NCI-H2196 (cell line): ENCODE data around the gene PDZD7.

Experiments used
- DNase-seq: peaks from one replicate; lab custom pipeline; 2025; ENCODE audit not compliant: unreplicated experiment; lab: John Stamatoyannopoulos, UW

The PDZD7 gene

DNA sequence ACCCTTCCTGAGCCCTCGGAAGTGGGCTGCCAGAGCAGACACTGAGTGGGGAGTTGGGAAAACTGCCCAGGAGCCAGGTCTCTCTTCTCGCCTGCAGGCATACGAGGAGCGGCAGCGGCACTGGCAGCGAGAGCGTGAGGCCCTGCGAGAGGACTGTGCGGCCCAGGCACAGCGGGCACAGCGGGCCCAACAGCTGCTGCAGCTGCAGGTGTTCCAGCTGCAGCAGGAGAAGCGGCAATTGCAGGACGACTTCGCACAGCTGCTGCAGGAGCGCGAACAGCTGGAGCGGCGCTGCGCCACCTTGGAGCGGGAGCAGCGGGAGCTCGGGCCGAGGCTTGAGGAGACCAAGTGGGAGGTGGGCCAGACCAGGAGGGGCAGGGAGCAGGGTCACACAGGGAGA, 25.6 kb downstream of the PDZD7 start:
- no peak for DNase-seq

- DNase-seq: no peak
These were observed 27.2 kb downstream of the PDZD7 start for GRCh38 chr10:101003639-101004206.

DNA sequence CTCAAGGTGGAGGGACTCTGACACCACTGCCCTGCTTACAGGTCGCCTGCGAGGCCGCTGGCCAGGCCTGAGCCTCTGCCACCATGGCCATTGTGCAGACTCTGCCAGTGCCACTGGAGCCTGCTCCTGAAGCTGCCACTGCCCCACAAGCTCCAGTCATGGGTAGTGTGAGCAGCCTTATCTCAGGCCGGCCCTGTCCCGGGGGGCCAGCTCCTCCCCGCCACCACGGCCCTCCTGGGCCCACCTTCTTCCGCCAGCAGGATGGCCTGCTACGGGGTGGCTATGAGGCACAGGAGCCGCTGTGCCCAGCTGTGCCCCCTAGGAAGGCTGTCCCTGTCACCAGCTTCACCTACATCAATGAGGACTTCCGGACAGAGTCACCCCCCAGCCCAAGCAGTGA, 28.5 kb downstream of the PDZD7 start:
- no peak for DNase-seq

DNA sequence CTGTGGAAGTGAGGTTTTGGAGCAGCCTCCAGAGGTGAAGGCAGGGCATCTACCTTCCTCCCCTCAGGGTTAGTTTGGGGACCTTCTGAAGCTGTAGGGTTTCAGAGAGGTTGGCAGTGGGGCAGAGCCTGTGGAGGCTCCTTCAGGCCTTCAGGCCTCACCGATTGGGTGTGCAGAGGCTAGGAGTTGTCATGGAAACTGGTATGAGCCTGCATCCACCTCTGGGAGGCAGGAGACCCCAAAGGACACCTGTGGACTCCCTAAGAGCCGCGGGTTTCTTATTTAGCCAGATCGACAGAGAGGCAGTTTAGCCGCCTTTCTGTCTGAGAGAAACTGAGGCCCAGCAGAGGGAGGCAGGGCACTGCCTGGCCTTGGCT, 29.3 kb downstream of the PDZD7 start:
- no peak for DNase-seq

DNA sequence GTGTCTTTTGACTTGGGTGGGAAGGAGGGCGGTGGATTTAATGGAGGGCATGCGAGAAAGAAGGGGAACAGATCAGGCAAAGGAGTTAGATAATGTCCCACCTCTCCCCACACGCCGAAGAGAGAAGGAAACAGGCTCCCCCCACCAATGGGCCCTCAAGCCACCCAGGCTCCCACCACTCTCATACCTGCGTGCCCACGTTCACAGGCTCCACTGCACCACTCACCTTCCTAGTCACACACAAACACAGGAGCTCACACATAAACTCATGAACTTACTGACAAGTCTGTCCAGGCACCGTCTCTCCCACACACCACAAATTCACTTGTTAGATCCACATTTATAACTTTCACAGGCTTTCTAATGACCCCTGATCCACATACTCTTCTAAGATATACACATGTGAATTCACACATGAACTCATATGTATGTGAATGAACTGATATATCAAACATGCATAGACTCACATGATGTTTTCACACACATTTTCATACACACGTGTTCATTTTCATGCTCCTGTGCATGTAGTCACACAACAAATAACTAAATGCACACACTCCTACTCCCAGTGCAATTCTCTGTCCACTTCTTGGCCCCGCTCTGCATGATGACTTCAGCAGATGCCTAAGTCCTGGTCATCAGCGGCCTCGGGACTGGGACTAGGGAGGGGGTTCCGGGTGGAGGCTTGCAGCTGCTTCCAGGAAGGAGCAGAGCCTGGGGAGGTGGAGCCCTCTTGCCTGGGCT, 29.8 kb downstream of the PDZD7 start:
- no peak for DNase-seq

- DNase-seq: no peak
These were observed 30.6 kb downstream of the PDZD7 start for GRCh38 chr10:101000127-101000914.

DNA sequence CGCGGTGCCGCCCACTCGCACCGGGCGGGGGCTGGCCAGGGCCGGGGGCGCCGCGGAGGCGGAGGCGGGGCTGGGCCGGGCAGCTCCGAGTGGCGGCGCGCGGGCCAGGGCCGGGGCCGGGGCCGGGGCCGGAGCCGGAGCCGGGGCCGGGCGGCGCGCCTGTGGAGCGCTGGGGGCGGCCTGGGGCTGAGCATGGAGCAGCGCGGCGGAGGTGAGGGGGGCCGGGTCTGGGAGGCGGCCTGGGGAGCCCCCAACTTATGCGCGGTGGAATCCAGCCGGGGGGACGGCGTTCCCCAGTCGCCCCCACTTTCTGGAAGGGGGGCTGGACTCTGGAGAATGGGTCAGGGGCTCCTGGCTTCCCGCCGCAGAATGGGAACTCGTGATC, 31.2 kb downstream of the PDZD7 start, which contains the start of gene LZTS2:
Gene LZTS2, plus strand, starts transcription at position 67 of the 385 bp plus-strand sequence. CDS start 2,731 bp downstream, outside the sequence.
- DNase-seq: no peak

DNA sequence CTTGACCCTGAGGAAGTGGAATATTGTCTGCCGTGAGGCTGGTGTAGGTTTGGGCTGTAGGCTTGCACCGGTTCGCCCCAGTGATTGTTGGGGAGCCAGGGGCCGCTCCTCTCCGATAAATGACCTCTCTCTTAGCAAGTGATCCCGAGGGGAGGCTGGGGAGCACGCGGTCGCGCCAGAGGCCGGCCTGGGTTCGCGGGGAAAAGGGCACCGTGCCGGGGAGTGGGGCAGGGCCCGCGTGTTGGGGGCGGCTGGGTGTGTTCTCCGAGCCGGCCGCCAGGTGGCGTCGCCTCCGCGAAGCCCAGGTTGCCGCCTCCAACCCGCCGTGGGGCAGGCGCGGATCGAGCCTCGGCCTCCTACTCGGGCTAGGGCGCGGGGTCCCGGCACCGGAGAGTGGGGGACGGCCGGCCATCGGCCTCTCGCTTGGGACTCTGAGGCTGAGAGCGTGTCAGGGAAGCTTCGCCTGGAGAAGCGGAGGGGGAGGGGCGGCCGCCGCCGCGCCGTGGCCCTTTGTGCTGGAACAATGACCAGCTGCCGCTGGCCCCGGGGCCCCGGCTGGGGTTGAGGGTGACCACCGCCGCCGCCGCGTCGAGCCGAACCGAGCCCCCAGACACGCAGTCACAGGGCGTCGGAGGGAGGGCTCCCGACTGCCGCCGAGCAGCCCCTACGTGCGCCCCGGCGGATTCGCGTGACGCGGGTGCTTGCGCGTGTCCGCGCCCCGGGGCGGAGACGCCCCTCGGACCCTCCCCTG, 31.8 kb downstream of the PDZD7 start:
- peak; percentile 59 for DNase-seq

- DNase-seq: peak; percentile 79
These were observed 32.5 kb downstream of the PDZD7 start for GRCh38 chr10:100998183-100998990.

GRCh38 chr10:100997360-100998182, 33.4 kb downstream of the PDZD7 start:
- DNase-seq: peak; percentile 76

DNA sequence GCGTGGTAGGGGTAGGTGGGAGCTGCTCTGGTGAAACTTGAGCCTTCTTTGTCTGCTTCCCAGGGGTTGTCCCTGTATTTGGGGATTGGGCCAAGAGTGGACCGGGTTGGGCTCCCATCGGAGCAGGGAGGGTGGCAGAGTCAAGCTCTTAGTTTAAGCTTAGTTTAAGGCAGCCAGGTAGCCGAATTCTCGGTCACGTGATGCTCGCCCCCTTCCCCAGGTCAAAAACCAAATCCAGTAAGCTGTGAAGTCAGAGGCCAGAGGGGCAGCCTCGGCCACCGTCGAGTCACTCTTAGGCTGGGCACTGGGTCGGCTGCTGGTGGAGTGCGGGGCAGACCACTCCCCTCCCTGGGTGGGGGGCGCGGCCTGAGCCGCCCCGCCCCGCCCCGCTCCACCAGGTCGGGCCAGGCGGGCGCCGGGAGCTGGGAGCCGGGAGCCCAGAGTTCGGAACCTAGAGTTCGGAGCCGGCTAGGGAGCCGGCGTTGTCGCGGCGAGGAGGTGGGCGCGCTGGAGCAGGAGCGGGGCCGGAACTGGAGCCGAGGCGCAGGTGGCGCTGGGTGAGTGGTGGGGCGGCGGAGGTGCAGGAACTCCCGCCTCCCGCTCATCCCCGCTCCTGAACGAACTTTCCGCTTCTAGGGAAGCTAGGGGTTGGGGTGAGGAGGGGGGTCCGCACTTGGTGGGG, 34.1 kb downstream of the PDZD7 start:
- peak; percentile 21 for DNase-seq

DNA sequence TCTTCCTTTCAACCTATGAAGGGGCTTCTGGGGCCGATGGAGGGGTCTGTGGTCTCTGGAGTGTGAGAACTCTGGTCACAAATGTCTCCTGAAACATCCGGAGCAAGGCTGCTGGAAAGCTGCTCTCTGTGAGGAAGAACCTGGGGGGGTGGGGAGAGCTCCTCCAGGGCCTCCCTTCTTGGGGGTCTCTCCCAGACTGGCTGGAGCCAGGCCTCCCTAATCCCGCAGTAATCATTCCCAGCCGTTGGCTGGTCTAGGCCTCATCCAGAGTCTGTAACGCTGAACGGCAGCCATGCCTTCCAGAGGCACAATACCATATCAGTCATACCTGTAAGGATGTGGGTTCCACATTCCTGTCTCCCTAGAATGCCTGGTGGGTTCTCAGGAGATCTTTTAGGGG, 35.7 kb downstream of the PDZD7 start:
- no peak for DNase-seq

DNA sequence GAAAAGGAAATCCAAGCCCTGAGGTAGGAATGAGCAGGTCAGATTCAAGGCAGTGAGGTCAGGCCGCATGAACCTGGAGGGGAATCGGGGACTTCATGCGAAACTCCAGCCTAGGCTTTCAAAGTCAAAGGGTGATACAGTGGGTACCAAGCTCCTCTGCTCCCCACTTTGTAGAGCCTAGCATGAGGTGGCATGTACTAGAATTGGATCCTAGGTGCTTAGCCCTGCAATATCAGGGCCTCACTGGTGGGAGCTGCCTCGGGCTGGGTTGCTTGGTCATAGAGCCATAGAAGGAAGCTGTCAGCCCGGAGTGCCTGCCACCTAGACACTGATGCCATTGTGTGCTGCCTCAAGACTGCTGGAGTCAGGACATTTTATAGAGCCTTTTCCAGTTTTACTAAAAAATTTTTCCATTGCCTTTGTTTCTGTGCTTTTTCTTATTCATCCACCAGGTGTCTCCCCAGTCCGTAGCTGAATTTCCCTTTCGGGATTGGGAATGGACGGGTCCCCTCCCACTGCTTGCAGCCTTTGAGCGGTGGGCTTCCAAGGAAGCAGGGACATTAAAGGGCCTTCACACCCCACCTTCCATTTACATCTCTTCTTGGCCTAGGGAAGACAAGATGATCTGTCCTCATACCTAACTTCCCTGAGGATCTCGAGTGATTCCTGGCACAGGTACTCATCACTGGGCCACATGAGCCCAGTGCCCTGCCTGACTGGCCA, 36.8 kb downstream of the PDZD7 start:
- DNase-seq: peak; percentile 12

DNA sequence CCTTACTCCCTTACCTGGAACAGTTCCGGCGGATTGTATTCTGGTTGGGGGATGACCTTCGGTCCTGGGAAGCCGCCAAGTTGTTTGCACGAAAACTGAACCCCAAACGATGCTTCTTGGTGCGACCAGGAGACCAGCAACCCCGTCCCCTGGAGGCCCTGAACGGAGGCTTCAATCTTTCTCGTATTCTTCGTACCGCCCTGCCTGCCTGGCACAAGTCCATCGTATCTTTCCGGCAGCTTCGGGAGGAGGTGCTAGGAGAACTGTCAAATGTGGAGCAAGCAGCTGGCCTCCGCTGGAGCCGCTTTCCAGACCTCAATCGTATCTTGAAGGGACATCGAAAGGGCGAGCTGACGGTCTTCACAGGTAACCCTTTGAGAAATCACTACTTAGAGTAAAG, 41.8 kb downstream of the PDZD7 start:
- DNase-seq: no peak

- DNase-seq: no peak
These were observed 42.8 kb downstream of the PDZD7 start for GRCh38 chr10:100988166-100988565.

- DNase-seq: no peak
These were observed 43.3 kb downstream of the PDZD7 start for GRCh38 chr10:100987685-100988049.

DNA sequence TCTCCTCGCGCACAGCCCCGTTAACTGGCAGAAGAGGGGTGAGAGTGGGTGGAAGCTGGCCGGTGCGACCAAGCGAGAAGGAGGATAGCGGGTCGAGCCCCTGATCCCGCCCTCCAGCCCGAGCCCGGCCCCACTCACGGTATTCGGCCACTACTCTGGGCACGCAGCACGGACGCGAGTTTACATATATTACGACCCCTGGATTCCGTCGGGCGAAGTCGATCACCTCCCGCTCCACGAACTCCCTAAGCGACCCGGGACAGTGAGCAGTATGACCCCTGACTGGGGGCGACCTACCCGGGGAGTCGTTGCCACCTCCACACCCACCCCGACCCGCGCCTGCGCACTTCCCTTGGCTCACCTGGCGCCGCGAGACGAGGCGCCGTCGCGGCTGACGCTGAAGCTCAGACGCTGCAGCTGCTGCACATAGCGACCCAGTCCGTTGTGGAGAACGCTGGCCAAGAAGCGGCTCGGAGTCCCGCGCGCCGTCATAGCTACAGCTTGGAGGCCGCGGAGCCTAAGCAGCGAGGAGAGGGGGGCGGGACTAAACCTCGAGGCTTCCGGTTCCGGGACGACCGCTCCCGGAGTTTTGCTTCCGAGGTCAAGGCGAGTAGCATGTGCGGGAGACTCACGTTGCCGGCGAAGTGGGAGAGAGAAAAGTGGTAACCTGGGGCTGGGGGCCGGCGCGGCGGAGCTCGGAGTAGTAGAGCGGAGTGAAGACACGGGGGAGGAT, 43.8 kb downstream of the PDZD7 start, which contains the start of the genes MRPL43 and TWNK:
Gene MRPL43, minus strand, starts transcription at position 546 of the 733 bp plus-strand sequence. Its CDS starts 54 bp downstream, at position 492.
Gene TWNK, plus strand, starts transcription at position 592 of the 733 bp plus-strand sequence. CDS start 668 bp downstream, outside the sequence.
- DNase-seq: peak; percentile 54

DNA sequence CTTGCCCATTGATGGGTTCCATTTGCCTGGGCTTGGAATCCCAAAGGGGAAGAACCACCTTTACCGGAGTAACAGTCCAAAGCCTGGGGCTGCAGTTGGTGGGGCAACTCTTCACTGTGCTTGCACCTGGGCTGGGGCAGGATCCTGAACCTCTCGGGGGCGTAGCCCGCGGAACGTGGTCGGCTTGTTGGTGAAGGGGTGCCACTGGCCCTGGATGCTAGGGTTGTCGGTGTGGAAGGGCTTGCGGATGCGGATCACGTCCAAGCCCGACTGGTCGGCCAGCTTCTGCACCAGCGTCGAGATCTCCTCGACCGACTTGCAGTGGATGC, 44.3 kb downstream of the PDZD7 start:
- DNase-seq: no peak
